A673 (cell line): Measurements from ENCODE around the gene DNLZ. TPM values are rescaled to one million over a fixed set of nuclear protein-coding genes. Genes with fewer than 3 reads are reported as not detected.
A peak's percentile ranks its signal among the peaks of the same experiment; 100 is the strongest.

ENCODE experiments used
- BruUV-seq: library from RNA; stranded (reverse); fragments of 400-500 nt; replicated peaks from 2 replicates; lab custom pipeline; 2021; lab: Mats Ljungman, UMichigan
- CTCF ChIA-PET: fragments of 300-600 bp; sonication (Branson Sonifier 250); formaldehyde crosslinking; loops from one replicate; lab custom pipeline; 2022; ENCODE audit warnings: antibody characterized with exemption; lab: Charles Lee
- POLR2A ChIA-PET: fragments of 300-600 bp; sonication (Branson Sonifier 250); formaldehyde crosslinking; loops from one replicate; lab custom pipeline; 2022; ENCODE audit warnings: antibody characterized with exemption; ENCODE audit not compliant: low non-redundant PET; lab: Charles Lee
- DNase-seq: peaks from one replicate; pipeline ENCODE4 v3.0.0-alpha.2; 2015; ENCODE audit warnings: low spot score
- H3K27ac ChIP-seq: fragments of 200-600 bp; sonication (generic); 2 replicates; pipeline ENCODE4 v1.5.1; 2016; ENCODE audit warnings: mixed run types, low read depth, mild to moderate bottlenecking, mixed read lengths, antibody characterized with exemption, low read length; ENCODE audit not compliant: poor library complexity, severe bottlenecking
- H3K27me3 ChIP-seq: fragments of 200-600 bp; sonication (generic); replicated peaks from 2 replicates; pipeline ENCODE4 v1.6.1; 2017; ENCODE audit warnings: mixed run types, low read depth, mild to moderate bottlenecking, mixed read lengths, antibody characterized with exemption, low read length; ENCODE audit not compliant: insufficient read depth, poor library complexity
- H3K36me3 ChIP-seq: fragments of 200-600 bp; sonication (generic); 2 replicates; pipeline ENCODE4 v1.6.1; 2016; ENCODE audit warnings: mixed run types, mild to moderate bottlenecking, mixed read lengths, antibody characterized with exemption, low read length; ENCODE audit not compliant: insufficient read depth, poor library complexity, severe bottlenecking
- H3K4me1 ChIP-seq: fragments of 200-600 bp; sonication (generic); 2 replicates; pipeline ENCODE4 v1.6.1; 2017; ENCODE audit warnings: mixed run types, mild to moderate bottlenecking, mixed read lengths, antibody characterized with exemption, low read length; ENCODE audit not compliant: insufficient read depth, poor library complexity, severe bottlenecking
- H3K4me3 ChIP-seq: fragments of 200-600 bp; sonication (generic); 2 replicates; pipeline ENCODE4 v1.5.1; 2016; ENCODE audit warnings: low read depth, mixed run types, mild to moderate bottlenecking, mixed read lengths, low read length; ENCODE audit not compliant: poor library complexity, severe bottlenecking
- H3K9me3 ChIP-seq: fragments of 200-600 bp; sonication (generic); 2 replicates; pipeline ENCODE4 v1.6.1; 2016; ENCODE audit warnings: mixed run types, low read depth, mild to moderate bottlenecking, mixed read lengths, antibody characterized with exemption, low read length; ENCODE audit not compliant: poor library complexity, severe bottlenecking
- CTCF ChIP-seq: fragments of 300-800, 200-600 bp; sonication (generic); conservative IDR thresholded peaks from 2 replicates; pipeline ENCODE4 v1.5.1; 2017; ENCODE audit warnings: low read depth, mild to moderate bottlenecking, antibody characterized with exemption, low read length, moderate library complexity, mixed read lengths
- EZH2 ChIP-seq: fragments of 200-600 bp; sonication (generic); IDR thresholded peaks from 2 replicates; pipeline ENCODE4 v1.6.1; 2017; ENCODE audit warnings: borderline replicate concordance, low read depth, mild to moderate bottlenecking, mixed read lengths, antibody characterized with exemption, low read length; ENCODE audit not compliant: poor library complexity, severe bottlenecking
- intact Hi-C: fragments of 100-400 bp; cut with micrococcal nuclease; formaldehyde crosslinking; loops from one replicate; pipeline ENCODE4 v1.10.0; 2022; ENCODE audit not compliant: unreplicated experiment
- total RNA-seq: library from RNA; stranded (reverse); gene quantifications from 2 replicates; pipeline ENCODE4 v1.2.3, GENCODE V29; 2021

Gene DNLZ
- total RNA-seq, 1 experiment from 2014 or later = 37.3 TPM

- no TSS peak for BruUV-seq
- H3K27me3 ChIP-seq = no peaks in the 10 kb centered on the region
- no peaks in the 10 kb centered on the region for H3K9me3 ChIP-seq
- no peak overlapping the region for H3K4me3 ChIP-seq
- peaks cover 12% of the 10 kb centered on the region for H3K4me1 ChIP-seq
- no peak for TF ChIP-seq EZH2
- TF ChIP-seq CTCF = no peak
- POLR2A ChIA-PET = no interaction called here
- CTCF ChIA-PET = no interaction called here
- intact Hi-C loops = no loop called here
- peaks cover 7% of the 10 kb centered on the region for H3K36me3 ChIP-seq
- no peak for DNase-seq
- no peak overlapping the region for H3K27ac ChIP-seq
Measured at GRCh38 chr9:136340356-136341041, 23.0 kb downstream of the DNLZ start.

GRCh38 chr9:136339958-136340310 is 23.6 kb downstream of the DNLZ start:
- BruUV-seq = no TSS peak
- H3K27ac ChIP-seq = no peak overlapping the region
- no peaks in the 10 kb centered on the region for H3K27me3 ChIP-seq
- H3K9me3 ChIP-seq = no peaks in the 10 kb centered on the region
- CTCF ChIA-PET = no interaction called here
- intact Hi-C loops = no loop called here
- no peak overlapping the region for H3K4me3 ChIP-seq
- POLR2A ChIA-PET = no interaction called here
- peaks cover 12% of the 10 kb centered on the region for H3K4me1 ChIP-seq
- no peak for TF ChIP-seq EZH2
- no peak for TF ChIP-seq CTCF
- H3K36me3 ChIP-seq = peaks cover 7% of the 10 kb centered on the region
- DNase-seq = no peak

GRCh38 chr9:136339173-136339957 is 24.2 kb downstream of the DNLZ start:
- Histone ChIP-seq H3K27ac (no peak overlapping the region), H3K4me1 (peaks cover 12% of the 10 kb centered on the region), H3K9me3 (no peaks in the 10 kb centered on the region), H3K36me3 (peaks cover 7% of the 10 kb centered on the region), H3K4me3 (no peak overlapping the region), H3K27me3 (no peaks in the 10 kb centered on the region)
- CTCF ChIA-PET = no interaction called here
- POLR2A ChIA-PET = no interaction called here
- no TSS peak for BruUV-seq
- intact Hi-C loops = no loop called here
- TF ChIP-seq CTCF (peak; percentile 38; the same call in 1 of the 2 replicates), EZH2 (no peak)
- DNase-seq = no peak
